SK-N-SH (cell line): ENCODE measurements around the gene CD300LB.
A peak's percentile ranks its signal among the peaks of the same experiment; 100 is the strongest.

ENCODE experiments used
- CTCF ChIP-seq: fragments of 200-600 bp; sonication (generic); IDR thresholded peaks from 2 replicates; pipeline ENCODE4 v1.6.1; 2017; ENCODE audit warnings: antibody characterized with exemption, mild to moderate bottlenecking, moderate library complexity
- EP300 ChIP-seq, 2 experiments: IDR thresholded peaks; 2 replicates each; pipeline versions ENCODE4 v1.4.0 to v1.6.1; 2012; ENCODE audit warnings: borderline replicate concordance in 1 of 2, low read depth in 1 of 2, low read length in 1 of 2
- EZH2phosphoT487 ChIP-seq: fragments of 200-600 bp; sonication (generic); IDR thresholded peaks from 2 replicates; pipeline ENCODE4 v1.6.1; 2017; ENCODE audit warnings: low read depth, mixed run types, mild to moderate bottlenecking, antibody characterized with exemption, moderate library complexity, borderline replicate concordance
- JUND ChIP-seq: IDR thresholded peaks from 2 replicates; pipeline ENCODE4 v1.4.0; 2012
- NRF1 ChIP-seq: IDR thresholded peaks from 2 replicates; pipeline ENCODE4 v1.6.1; 2012; ENCODE audit warnings: low read depth, mild to moderate bottlenecking, low read length
- REST ChIP-seq: IDR thresholded peaks from 2 replicates; pipeline ENCODE4 v1.6.1; 2012; ENCODE audit warnings: mild to moderate bottlenecking, low read depth, low read length, moderate library complexity
- USF1 ChIP-seq: IDR thresholded peaks from 2 replicates; pipeline ENCODE4 v1.4.0; 2012; ENCODE audit warnings: low read depth, borderline replicate concordance
- YY1 ChIP-seq: IDR thresholded peaks from 2 replicates; pipeline ENCODE4 v1.4.0; 2012; ENCODE audit warnings: low read depth, mild to moderate bottlenecking

- peak; percentile 22 for TF ChIP-seq CTCF
- no peak for TF ChIP-seq REST
- TF ChIP-seq JUND = no peak
- no peak for TF ChIP-seq EP300 (IDR thresholded peaks at IDR 0.05; ENCODE audit: borderline replicate concordance in 1 of 2, low read depth in 1 of 2, low read length in 1 of 2)
- no peak for TF ChIP-seq USF1
- no peak for TF ChIP-seq EZH2phosphoT487
- TF ChIP-seq YY1 = no peak
- TF ChIP-seq NRF1 = no peak
Observed at GRCh38 chr17:74566132-74566753, 35.0 kb upstream of the CD300LB start.
